GM19324 (cell line): ENCODE data around the gene LIMK2.
"Not testable (repeated sequence)": the region's sequence is repeated elsewhere in the genome, so short reads cannot be mapped to it uniquely, and the experiment has no call there.

ENCODE experiments used
- ATAC-seq: cut with Tn5 transposase; IDR thresholded peaks from one replicate; pipeline ENCODE4 v1.9.1; 2021; ENCODE audit warnings: mild to moderate bottlenecking, moderate library complexity; ENCODE audit not compliant: unreplicated experiment, low FRiP score

Gene LIMK2

DNA sequence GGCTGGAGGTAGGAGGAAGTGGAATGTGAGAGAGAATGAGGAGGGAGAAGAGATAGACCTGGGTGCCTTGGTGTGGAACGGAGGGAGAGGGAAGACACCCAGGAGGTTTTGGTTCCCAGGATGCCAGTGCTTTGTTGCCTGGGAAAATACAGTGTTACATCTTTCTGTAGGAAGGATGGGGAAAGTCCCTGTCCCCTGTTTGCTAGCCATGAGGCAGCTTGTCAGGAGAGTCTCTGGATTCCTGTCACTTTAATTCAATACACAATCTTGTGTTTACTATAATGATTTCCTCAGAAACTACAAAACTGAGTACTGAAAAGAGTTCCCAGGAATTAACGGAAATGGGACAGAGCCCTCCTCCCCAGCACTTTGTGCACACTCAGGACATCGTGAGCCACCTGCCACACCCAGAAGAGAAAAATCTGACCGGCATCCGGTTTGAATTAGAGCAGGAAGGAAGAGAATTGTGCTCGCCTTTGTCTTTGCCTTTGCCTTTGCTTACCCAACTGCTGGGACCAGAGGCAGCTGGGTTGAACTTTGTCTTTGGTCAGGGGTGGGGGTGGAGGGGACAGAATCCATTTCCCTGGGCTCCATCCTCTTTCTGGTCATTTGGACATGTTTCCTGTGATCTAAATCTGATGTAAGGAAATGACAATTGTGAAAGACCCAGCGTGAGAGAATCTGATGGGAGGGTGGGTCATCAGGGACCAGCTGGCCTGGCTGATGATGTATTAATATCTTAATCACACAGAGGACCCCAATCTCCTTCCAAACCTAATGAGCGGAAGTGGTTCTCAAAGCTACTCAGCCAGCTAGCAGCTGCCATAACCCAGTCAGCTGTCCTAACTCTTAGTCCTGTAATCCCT lies 1.3 kb upstream of the LIMK2 start:
- ATAC-seq = no peak

DNA sequence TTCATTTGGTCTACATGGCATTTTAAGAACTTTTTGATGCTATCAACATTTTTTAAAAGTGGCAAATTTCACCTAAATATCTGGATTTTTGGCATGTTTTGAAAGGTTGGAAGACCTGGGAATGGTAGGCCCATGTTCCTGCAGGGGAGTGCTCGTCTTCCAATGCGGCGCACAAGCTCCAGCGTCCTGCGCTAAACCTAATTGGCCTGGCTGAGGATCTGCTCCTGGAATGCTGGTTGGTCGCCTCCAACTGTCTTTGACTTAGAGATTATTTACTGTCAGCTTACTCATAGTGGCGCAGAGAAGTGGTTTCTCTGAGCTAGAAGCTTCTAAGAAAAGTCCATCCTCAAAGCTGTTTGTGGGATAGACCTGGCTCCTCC lies 626 bp upstream of the LIMK2 start:
- no peak for ATAC-seq

DNA sequence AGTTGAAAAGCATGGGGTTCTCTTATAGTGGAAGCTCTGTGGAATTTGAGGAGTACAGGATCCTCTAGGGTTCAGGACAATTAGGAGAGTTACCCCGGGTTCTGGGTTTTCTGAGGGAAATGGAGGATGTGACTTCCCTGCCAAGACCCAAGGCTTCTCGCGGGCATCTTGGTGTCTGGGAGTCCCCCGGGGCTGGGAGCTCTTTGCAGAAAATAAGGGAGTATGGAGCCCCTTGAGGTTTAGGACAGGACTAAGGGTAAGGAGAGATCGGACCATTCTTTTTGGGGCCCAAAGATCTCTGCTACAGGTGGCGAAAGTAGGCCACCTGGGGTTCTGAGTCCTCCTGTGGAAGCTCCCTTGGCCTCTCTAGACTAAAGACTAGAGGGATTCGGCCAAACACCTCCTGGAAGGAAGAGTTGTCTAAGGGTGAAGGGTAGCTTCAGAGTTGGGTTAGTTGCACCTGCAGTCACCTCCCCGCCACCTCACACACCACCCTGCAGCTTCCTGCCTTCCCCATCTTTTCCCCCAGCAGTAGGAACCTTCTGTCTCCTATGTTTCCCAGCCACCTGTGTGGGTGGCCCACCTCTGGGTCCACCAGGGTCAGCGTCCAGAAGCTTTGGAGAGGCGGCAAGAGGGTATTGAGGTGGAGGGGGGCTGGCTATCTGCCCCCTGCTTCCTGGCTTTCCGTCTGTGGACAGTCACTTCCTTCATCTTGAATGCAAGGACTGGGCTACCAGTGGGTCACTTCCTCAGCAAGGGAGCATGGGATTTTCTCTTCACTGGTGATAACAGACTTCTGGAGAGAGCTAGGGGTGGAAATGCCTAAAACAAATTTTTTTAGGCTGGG lies 908 bp downstream of the LIMK2 start:
- no peak for ATAC-seq

DNA sequence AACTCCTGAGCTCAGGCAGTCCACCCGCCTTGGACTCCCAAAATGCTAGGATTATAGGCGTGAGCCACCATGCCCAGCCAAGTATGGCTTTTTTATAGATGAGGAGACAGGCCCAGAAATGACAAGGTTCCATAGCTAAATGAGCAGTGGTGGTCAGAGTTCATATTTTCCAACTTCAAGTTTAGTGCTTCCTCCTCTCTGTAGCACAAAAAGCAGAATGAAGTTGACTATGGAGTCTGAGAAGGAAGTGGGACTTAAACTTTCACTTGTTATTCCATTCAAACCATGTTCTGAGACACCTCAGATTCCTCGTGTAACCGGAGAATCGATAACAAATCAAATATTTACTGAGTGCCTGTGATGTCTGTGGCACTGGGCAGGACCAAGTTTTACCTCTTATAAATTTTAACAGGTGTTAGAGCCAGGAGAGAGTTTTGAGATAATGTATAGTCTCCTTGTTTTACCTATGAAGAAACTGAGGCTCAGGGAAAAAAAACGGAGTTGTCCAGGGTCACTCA lies 3.0 kb downstream of the LIMK2 start:
- no peak for ATAC-seq

DNA sequence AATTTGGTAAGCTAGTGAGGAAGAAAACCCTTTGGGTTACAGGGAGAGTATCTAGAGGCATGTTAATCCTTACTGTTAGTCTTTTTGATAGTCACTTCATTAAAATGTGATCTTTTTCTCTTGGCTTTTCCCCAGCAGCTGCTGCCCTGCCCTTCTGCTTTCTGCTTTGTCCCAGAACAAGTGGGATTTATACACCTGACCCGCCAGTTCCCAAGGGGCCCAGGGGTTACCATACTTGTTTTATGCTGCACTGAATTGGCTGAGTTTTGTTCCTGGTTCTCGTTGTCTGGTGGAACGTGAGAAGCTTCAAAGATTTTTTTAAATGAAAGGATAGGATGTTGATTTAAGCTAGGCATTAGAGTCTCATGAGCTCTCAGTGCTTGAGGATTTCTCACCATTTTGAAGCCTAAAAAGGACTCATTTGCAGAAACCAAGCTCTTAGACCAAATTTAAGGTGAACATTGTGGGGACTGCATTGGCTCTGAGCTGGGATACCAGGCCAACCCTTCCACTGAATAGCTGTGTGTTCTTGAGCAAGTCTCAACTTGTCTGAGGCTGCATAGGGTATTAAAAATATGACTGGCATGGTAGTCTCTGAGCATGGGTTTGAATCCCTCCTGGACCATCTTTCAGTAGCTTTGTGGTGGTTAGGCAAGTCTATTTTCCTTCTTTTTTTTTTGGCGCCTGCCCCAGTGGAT lies 6.6 kb downstream of the LIMK2 start:
- no peak for ATAC-seq

DNA sequence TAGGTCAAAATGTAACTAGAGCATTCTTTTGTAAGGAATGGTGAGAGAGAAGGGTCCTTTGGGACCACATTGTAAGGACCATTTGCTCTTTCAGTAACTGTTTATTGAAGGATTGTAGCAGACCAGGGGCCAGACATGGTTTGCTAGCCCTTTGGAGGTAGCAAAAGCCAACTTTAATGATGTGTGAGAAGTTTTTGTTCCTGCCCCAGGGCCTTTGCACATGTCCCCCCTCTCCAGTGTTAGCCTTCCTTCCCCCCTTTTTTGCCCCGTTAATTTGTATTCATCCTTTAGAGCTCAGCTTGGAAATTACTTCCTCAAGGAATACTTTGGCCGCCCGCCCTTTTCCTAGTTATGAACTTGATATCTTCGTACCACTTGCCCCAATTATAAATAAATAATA lies 9.0 kb downstream of the LIMK2 start:
- ATAC-seq = no peak

DNA sequence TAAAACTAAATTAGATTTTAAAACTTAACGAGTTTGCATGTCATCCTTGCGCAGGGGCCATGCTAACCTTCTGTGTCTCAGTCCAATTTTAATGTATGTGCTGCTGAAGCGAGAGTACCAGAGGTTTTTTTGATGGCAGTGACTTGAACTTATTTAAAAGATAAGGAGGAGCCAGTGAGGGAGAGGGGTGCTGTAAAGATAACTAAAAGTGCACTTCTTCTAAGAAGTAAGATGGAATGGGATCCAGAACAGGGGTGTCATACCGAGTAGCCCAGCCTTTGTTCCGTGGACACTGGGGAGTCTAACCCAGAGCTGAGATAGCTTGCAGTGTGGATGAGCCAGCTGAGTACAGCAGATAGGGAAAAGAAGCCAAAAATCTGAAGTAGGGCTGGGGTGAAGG lies 10.6 kb downstream of the LIMK2 start:
- ATAC-seq = no peak

DNA sequence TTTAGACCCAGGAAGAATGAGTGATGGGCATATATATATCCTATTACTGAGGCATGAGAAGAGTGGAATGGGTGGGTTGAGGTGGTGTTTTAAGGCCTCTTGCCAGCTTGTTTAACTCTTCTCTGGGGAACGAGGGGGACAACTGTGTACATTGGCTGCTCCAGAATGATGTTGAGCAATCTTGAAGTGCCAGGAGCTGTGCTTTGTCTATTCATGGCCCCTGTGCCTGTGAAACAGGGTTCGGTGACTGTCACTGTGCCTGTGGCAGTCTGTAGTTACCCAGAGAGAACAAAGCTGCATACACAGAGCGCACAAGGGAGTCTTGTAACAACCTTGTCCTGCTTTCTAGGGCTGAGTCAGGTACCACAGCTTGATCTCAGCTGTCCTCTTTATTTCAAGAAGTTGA lies 11.7 kb downstream of the LIMK2 start:
- ATAC-seq = no peak

DNA sequence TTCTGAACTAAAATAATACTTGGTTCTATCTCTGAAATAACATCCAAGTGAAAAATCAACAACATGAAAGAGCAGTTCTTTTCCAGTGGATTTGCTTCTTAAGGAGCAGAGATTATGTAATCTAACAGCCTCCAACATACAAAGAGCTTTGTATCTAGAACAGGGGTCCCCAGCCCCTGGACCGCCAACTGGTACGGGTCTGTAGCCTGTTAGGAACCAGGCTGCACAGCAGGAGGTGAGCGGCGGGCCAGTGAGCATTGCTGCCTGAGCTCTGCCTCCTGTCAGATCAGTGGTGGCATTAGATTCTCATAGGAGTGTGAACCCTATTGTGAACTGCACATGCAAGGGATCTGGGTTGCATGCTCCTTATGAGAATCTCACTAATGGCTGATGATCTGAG lies 12.6 kb downstream of the LIMK2 start:
- ATAC-seq = not testable (repeated sequence)

DNA sequence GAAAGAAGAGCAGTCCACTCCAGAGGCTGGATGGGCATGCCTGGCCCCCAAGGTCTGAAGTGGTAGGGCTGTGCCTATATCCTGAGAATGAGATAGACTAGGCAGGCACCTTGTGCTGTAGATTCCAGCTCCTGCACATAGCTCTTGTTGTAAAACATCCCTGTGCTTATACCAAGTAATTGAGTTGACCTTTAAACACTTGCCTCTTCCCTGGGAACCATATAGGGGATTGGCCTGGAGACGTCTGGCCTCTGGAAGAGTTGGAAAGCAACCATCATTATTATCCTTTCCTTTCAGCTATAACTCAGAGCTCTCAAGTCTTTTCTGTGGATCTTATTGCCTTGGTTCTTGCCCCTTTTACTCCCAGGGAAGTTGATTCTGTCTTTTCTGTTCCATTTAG lies 15.1 kb downstream of the LIMK2 start:
- ATAC-seq = no peak

DNA sequence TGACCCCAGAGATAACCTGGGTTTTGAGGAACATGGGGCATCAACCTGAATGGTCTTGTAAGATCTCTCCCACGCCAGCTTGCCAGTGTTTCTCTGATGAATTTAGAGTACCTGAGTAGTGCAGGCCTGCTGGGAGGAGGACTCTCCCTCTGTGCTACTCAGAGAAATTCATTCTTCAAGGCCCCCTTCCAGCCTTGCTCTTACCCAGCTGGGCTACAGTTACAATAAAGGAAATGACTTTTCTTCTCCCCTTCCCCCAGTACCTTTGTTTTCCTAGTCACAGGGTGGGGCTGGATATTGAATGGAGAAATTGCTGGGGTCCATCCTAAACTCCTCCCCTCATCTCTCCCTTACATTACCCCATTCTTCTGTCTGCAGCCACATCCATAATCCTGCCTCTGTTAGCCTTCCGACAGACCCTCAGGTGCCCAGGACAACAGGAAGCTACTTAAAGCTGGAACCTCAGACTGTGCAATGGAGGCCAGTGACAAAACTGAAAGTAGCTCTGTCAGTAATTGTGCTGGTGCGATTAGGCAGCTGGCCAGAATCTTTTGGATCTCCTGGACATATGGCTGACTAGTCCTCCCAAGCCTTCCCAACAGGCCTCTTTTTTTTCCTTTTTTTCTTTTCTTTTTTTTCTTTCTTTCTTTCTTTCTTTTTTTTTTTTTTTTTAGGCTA lies 17.4 kb downstream of the LIMK2 start:
- no peak for ATAC-seq

DNA sequence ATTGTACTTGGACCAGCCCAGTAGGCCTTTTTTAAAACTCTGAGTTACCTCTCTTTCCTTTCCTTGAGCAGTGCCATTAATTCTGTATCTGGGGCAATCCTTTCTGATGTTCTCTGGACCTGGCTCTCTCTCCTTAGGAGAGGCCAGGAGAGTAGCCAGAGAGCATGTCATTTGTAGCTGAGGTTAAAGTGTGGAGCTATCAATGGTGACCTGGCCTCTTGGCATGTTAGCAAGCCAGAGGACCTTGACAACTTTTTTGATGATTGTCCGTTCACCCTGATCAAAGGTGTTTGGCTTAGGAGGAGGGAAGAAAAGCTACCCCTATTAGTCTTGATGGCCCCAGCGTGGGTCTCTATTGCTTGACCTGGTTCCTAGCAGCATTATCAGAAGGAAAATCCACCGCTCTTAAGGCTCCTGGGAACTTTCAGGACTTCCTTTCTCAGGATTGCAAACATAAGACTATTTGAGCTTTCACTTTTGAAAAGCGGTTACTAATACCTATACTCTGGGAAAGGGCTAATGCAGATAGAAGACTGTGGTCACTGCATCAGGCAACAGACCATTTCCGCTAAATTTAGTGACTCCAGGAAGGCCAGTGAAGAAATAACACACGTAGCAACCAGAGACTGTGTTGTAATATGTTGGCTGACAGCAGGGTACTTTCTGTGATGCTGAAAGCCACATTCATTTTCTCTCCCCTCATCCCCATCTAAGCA lies 18.2 kb downstream of the LIMK2 start:
- ATAC-seq = no peak

DNA sequence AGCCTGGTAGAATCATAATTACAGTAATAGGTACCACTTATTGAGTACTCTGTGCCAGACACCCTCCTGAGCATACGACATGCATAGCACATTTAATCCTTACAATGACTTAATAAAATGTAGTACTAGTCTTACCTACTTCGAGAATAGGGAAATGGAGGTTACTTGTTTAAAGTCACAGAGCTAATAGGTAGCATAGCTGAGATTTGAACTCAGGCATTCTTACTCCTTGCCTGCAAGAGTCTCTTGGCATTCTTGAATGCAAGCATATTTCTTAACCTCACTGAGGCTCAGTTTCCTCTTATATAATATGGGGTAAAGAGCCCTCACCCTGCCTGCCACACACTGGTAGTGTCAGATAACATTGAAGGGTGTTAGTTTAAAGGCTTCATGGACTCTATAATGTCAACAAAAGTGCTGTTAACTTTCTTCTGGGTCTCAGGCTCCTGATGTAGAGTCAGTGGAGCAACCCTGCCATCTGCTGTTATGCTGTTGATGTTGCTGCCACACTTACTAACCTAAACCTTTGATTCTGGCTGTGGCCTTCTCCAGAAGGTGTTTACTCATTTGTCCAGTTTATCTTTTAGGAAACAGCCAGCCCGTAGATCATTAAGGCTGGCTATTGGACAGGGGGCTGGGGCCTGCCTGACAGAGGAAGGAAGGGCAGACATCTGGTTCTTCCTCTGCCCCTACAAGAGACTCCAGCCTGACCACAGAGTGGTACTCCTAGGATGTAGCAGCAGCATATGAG lies 18.9 kb downstream of the LIMK2 start:
- no peak for ATAC-seq

DNA sequence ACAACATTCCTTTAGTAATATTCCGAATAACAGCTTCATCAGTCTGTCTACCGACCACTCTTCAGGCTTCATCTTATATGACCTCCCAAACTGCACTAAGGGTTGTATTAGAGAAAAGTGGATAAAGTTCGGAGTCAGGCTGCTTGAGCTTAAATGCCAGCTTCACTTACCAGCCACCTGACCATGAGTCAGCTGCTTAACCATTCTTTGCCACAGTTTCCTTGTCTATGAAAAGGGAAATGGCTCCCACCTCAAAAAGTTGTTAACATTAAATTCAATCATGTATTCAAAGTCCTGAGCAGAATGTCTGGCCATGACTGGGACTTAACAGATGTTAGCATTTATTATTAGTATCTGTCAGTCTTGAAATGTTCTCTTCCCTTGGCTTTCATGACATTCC lies 20.9 kb downstream of the LIMK2 start:
- ATAC-seq = no peak

DNA sequence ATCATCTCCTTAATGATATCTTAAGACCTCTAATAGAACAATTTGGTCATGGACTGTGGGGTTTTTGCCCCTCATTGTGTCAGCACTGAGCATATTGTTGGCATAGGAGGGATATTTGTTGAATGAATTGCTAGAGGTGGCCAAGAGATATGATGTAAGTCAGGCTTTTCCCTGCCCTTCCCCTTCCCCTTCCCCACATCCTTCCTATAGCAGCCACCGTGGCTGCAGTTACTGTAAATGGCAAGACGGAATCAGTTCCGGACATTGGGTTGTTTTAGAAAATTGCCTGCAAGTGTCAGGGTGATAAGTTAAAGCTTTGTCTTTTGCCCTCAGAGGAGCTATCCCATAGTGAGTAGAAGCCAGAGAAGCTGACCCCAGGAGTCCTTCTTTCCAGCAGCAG lies 23.0 kb downstream of the LIMK2 start:
- no peak for ATAC-seq

DNA sequence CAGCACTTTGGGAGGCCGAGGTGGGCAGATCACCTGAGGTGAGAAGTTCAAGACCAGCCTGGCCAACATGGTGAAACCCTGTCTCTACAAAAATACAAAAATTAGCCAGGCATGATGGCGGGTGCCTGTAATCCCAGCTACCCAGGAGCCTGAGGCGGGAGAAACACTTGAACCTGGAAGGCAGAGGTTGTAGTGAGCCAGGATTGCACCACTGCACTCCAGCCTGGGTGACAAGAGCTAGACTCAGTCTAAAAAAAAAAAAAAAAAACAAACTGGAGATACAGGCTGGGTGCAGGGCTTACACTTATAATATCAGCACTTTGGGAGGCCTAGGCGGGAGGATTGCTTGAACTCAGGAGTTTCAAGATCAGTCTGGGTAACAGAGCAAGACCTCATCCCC lies 23.9 kb downstream of the LIMK2 start:
- not testable (repeated sequence) for ATAC-seq

DNA sequence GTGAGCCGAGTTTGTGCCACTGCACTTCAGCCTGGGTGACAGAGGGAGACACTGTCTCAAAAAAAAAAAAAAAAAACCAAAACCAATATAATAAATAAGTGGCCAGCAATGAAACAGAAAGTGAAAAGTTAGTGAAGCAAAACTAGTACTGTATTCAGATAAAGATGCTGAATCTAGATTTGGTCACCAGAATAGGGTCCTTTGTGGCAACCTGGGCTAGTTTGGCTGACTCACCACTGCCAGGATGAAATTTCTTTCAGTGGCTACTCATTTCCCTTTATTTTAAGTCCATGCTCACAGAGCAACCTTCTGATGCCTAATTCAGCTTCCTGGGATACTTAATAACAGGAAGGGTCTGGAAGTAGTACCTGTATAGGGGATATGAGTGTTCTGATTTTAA lies 26.0 kb downstream of the LIMK2 start:
- ATAC-seq = no peak

DNA sequence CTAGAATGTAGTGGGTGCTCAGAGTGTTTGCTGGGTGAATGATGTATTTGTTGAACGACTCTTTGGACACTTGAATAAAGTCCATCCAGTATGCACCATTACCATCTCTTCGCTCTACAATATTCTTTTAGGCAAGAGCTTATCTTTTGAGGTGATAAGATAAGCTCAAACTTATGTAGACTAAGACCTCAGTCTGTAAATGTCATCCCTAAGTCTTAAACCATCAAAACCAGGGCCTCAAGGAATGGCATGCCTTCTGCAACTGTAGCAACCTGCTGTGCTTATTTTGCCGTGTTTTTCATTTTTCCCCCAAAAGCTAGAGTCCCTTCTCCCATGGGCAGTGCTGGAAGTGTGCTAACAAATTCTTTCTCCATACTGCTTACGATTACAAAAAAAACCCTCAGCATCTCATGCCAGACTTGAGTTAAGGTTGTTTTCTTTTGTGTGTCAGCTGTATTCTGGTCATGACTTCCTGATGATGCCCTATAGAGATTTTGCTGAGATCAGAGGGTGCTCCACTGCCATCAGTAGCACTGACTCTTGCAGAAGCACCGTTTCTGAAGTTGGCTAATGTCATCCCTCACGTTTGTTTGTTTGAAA lies 27.8 kb downstream of the LIMK2 start:
- no peak for ATAC-seq

DNA sequence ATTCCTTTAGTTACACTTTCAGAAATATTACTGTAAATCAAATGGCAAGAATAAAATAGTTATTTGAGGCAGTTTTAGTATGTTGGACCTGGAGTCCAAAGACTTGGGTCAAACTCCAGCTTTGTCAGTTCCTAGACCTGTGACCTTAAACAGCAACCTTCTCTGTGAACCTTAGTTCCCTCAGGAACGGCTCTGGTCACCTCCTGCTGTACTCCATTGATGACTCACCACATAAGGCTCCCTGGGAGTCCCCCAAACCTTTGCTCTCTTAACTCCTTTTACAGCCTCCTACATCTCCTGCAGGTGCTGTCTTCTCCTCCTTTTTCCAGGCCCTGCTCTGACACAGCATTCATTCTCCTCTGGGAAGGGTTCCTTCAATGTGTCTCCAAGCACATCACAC lies 29.1 kb downstream of the LIMK2 start:
- ATAC-seq = no peak
